ENCODE results near the gene ORM1.

The ORM1 gene

DNA sequence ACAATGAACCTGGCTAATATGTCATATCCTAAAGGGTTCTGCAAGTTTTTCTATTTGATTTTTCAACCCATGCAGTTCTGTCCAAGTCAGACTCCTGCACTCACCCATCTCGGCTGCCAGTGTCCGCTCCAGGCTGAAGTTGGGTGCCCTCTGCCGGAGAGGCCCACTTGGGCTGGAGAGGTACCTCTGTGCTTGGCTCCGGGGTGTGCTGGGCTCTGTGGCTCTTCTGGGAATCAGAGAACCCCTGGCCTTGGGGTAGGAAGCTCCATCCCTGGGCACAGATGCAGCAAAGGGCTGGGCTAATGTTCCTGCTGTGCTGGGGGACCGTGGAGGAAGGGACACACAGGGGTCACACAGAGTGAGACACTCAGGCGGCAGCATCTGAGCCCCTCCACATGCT is 32.9 kb downstream of the ORM1 start:
- 0 out of 2 replicates have a peak, but pooled peaks cover 9% of the 10 kb centered on the region for H3F3A ChIP-seq (ENCODE audit: insufficient read depth, low read length)
- no peaks in the 10 kb centered on the region for H4K20me1 ChIP-seq (ENCODE audit: insufficient read depth, low read length)
- H3K4me2 ChIP-seq (ENCODE audit: low read depth, low read length) = no peak overlapping the region
- H3K9ac ChIP-seq (ENCODE audit: low read length) = no peak overlapping the region
- no peak overlapping the region for H3K4me3 ChIP-seq (ENCODE audit: low read length)
- peaks cover 36% of the 10 kb centered on the region for H3K36me3 ChIP-seq (replicated peaks; ENCODE audit: insufficient read depth, low read length)
- no peaks in the 10 kb centered on the region for H3K9me2 ChIP-seq (replicated peaks; ENCODE audit: insufficient read depth, low read length)
- H3K79me2 ChIP-seq (ENCODE audit: low read length) = peaks cover 40% of the 10 kb centered on the region
- H3K4me1 ChIP-seq (ENCODE audit: low read length) = no peaks in the 10 kb centered on the region
- TF ChIP-seq EZH2 (optimal IDR thresholded peaks at IDR 0.05; ENCODE audit: low read depth, low read length) (no peak), EZH2phosphoT487 (IDR thresholded peaks at IDR 0.05; ENCODE audit: low read length) (no peak)
- TF ChIP-seq, protein P1, sequence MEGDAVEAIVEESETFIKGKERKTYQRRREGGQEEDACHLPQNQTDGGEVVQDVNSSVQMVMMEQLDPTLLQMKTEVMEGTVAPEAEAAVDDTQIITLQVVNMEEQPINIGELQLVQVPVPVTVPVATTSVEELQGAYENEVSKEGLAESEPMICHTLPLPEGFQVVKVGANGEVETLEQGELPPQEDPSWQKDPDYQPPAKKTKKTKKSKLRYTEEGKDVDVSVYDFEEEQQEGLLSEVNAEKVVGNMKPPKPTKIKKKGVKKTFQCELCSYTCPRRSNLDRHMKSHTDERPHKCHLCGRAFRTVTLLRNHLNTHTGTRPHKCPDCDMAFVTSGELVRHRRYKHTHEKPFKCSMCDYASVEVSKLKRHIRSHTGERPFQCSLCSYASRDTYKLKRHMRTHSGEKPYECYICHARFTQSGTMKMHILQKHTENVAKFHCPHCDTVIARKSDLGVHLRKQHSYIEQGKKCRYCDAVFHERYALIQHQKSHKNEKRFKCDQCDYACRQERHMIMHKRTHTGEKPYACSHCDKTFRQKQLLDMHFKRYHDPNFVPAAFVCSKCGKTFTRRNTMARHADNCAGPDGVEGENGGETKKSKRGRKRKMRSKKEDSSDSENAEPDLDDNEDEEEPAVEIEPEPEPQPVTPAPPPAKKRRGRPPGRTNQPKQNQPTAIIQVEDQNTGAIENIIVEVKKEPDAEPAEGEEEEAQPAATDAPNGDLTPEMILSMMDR (IDR thresholded peaks at IDR 0.05; ENCODE audit: low read length) = no peak
- H3K27me3 ChIP-seq (replicated peaks; ENCODE audit: insufficient read depth, low read length) = no peaks in the 10 kb centered on the region
- no peak for DNase-seq
- H3K27ac ChIP-seq (ENCODE audit: low read length) = no peak overlapping the region
- no peaks in the 10 kb centered on the region for H3K9me3 ChIP-seq (replicated peaks; ENCODE audit: insufficient read depth, low read length)
- no peak overlapping the region for H2AFZ ChIP-seq (ENCODE audit: low read length)

DNA sequence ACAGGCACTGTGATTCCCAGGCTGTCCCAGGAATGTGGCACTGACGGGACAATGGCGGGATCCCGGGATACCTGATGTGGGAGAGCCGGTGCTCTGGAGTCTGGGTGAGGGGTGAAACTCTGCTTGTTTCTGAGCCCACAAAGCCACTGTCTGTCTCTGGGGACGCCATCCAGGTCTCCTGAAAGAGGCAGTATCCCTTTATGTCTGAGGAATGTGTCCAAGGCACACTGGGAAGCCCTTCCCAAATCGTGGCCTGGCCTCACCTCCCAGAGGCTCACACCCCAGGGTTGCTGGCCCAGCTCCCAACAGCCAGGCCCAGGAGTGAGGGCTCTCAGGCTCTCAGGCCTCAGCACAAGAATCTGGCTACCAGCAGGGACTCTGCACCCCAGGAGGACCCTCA is 33.9 kb downstream of the ORM1 start:
- Histone ChIP-seq H3F3A (ENCODE audit: insufficient read depth, low read length) (0 out of 2 replicates have a peak, but pooled peaks cover 9% of the 10 kb centered on the region), H3K9me2 (replicated peaks; ENCODE audit: insufficient read depth, low read length) (no peaks in the 10 kb centered on the region), H3K79me2 (ENCODE audit: low read length) (peaks cover 45% of the 10 kb centered on the region), H3K27ac (ENCODE audit: low read length) (no peak overlapping the region), H3K9ac (ENCODE audit: low read length) (no peak overlapping the region), H2AFZ (ENCODE audit: low read length) (no peak overlapping the region), H3K27me3 (replicated peaks; ENCODE audit: insufficient read depth, low read length) (no peaks in the 10 kb centered on the region), H4K20me1 (ENCODE audit: insufficient read depth, low read length) (no peaks in the 10 kb centered on the region), H3K4me2 (ENCODE audit: low read depth, low read length) (no peak overlapping the region), H3K4me3 (ENCODE audit: low read length) (no peak overlapping the region), H3K9me3 (replicated peaks; ENCODE audit: insufficient read depth, low read length) (no peaks in the 10 kb centered on the region), H3K36me3 (replicated peaks; ENCODE audit: insufficient read depth, low read length) (peaks cover 40% of the 10 kb centered on the region), H3K4me1 (ENCODE audit: low read length) (no peaks in the 10 kb centered on the region)
- no peak for DNase-seq
- TF ChIP-seq EZH2 (optimal IDR thresholded peaks at IDR 0.05; ENCODE audit: low read depth, low read length) = no peak
- TF ChIP-seq, protein P1 (IDR thresholded peaks at IDR 0.05; ENCODE audit: low read length) = no peak

DNA sequence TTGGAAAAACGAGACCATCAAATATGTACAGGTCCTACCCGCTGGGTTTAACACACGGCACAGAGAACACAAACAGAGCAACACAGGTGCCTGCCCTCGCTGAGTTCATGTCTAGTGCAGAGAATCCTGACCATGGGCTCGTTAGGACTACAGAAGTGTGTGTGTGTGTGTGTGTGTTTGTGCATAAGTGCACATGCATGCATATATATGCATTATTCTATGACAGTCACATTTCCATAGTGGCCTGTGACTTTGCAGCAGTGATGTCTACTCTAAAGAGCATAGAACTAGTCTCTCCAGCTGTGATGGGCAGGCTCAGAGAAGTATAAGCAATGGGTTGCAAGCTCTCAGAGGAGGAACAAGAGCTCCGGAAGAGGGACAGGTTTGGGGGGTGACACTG is 34.5 kb downstream of the ORM1 start:
- no peak overlapping the region for H3K4me2 ChIP-seq (ENCODE audit: low read depth, low read length)
- peaks cover 42% of the 10 kb centered on the region for H3K36me3 ChIP-seq (replicated peaks; ENCODE audit: insufficient read depth, low read length)
- no peaks in the 10 kb centered on the region for H3K9me3 ChIP-seq (replicated peaks; ENCODE audit: insufficient read depth, low read length)
- no peak overlapping the region for H2AFZ ChIP-seq (ENCODE audit: low read length)
- no peak for DNase-seq
- H4K20me1 ChIP-seq (ENCODE audit: insufficient read depth, low read length) = no peaks in the 10 kb centered on the region
- H3K4me1 ChIP-seq (ENCODE audit: low read length) = no peaks in the 10 kb centered on the region
- TF ChIP-seq, protein P1 (IDR thresholded peaks at IDR 0.05; ENCODE audit: low read length) = no peak
- no peak for TF ChIP-seq EZH2phosphoT487 (IDR thresholded peaks at IDR 0.05; ENCODE audit: low read length)
- no peak for TF ChIP-seq EZH2 (optimal IDR thresholded peaks at IDR 0.05; ENCODE audit: low read depth, low read length)
- peaks cover 50% of the 10 kb centered on the region for H3K79me2 ChIP-seq (ENCODE audit: low read length)
- H3K9ac ChIP-seq (ENCODE audit: low read length) = no peak overlapping the region
- H3F3A ChIP-seq (ENCODE audit: insufficient read depth, low read length) = 0 out of 2 replicates have a peak, but pooled peaks cover 9% of the 10 kb centered on the region
- no peaks in the 10 kb centered on the region for H3K9me2 ChIP-seq (replicated peaks; ENCODE audit: insufficient read depth, low read length)
- no peak overlapping the region for H3K4me3 ChIP-seq (ENCODE audit: low read length)
- H3K27me3 ChIP-seq (replicated peaks; ENCODE audit: insufficient read depth, low read length) = no peaks in the 10 kb centered on the region
- H3K27ac ChIP-seq (ENCODE audit: low read length) = no peak overlapping the region
